Measurements from ENCODE around the gene GPR155.
A peak's percentile ranks its signal among the peaks of the same experiment; 100 is the strongest.
"Not testable (repeated sequence)": the region's sequence is repeated elsewhere in the genome, so short reads cannot be mapped to it uniquely, and the experiment has no call there.

The GPR155 gene

DNA sequence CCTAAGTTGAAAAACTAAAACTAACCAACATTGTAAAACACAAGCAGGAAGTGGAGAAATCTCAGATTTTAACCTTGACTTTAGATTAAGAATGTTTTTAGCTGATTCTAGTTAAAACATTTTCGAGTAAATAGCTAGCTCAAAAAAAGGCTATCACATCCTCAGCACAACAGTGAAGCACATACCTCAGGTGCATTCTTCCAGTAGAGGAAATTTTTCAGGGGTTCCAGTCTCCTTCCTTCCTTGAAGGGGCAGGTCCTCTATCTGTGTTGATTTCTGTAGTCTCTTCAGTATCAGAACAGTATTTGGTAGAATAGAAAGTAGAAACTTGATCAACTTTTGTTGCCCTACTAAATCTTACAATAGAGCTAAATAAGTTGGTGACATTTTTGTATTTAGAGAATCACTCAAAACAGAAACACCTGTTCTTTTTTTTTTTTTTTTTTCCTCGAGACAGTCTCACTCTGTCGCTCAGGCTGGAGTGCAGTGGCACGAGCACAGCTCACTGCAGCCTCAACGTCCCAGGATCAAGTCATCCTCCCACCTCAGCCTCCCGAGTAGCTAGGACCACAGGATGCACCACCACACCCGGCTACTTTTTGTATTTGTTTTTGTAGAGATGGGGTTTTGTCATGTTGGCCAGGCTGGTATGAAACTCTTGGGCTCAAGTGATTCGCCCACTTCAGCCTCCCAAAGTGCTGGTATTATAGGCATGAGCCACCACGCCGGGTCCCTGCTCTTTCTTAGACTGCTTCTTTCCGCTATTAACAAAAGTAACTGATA is 6.9 kb upstream of the GPR155 start:
- no peak for DNase-seq (ENCODE audit: low read depth)
- no peak overlapping the region for H3K4me3 ChIP-seq (ENCODE audit: low read depth, low read length)

GRCh38 chr2:174492963-174493431 is 6.2 kb upstream of the GPR155 start:
- DNase-seq (ENCODE audit: low read depth), result no peak

GRCh38 chr2:174491947-174492346 is 5.1 kb upstream of the GPR155 start:
- no peak overlapping the region for H3K4me3 ChIP-seq (ENCODE audit: low read depth, low read length)
- no peak for DNase-seq (ENCODE audit: low read depth)

More at GRCh38 chr2:174492963-174493431, 6.2 kb upstream of the GPR155 start:
- no peak overlapping the region for H3K4me3 ChIP-seq (ENCODE audit: low read depth, low read length)

DNA sequence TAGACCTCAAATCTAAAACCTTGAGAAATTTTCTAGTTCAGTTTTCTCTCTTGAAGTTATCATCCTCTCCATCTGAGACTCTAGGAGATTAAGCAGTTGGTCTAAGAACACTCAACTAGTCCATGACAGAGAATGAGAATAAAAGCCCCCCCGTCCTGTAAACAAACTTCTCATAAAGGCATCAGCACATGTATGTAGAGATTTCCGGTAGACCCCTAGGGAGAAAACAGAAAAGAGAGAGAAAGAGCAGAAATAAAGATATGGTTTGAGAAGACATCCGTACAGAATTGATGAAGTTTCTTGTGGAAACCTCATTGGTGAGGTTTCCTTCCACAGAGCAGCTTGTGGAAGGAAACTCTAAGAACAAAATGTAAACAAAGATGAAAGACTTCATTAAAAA is 3.2 kb upstream of the GPR155 start:
- H3K4me3 ChIP-seq (ENCODE audit: low read depth, low read length), result no peak overlapping the region
- DNase-seq (ENCODE audit: low read depth), result no peak

DNA sequence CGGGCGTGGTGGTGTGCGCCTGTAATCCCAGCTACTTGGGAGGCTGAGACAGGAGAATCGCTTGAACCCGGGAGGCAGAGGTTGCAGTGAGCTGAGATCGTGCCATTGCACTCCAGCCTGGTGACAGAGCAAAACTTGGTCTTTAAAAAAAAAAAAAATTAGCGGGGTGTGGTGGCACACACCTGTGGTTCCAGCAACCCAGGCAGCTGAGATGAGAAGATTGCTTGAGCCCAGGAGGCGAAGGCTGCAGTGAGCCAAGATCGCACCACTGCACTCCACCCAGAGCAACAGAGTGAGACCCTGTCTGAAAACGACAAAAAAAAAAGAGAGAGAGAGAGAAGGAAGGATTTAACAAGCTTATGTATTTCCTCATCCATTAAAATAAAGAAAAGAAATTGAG is 2.7 kb upstream of the GPR155 start:
- not testable (repeated sequence) for DNase-seq (ENCODE audit: low read depth); H3K4me3 ChIP-seq (ENCODE audit: low read depth, low read length)

DNA sequence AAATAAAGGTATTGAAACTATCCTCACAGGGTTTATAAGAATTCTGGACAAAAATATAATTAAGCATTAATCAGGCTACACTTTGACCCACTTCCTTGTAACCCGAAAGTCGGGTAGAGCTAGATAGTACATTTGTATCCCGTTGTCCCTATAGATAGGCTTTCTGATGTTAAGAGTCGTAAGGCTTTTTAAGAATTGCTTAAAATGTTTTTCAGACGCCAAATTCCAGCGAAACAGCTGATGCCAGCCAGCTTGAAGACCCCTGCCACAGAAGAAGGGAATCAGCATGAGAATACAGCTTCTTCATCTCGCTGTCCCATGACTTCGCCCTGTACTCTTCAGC is 962 bp upstream of the GPR155 start:
- DNase-seq (ENCODE audit: low read depth), result no peak
- H3K4me3 ChIP-seq (ENCODE audit: low read depth, low read length), result peak overlapping the region; percentile 68

- DNase-seq (ENCODE audit: low read depth), result peak; percentile 94
- peak overlapping the region; percentile 83 for H3K4me3 ChIP-seq (ENCODE audit: low read depth, low read length)
These were observed 435 bp upstream of the GPR155 start for GRCh38 chr2:174487108-174487819.

DNA sequence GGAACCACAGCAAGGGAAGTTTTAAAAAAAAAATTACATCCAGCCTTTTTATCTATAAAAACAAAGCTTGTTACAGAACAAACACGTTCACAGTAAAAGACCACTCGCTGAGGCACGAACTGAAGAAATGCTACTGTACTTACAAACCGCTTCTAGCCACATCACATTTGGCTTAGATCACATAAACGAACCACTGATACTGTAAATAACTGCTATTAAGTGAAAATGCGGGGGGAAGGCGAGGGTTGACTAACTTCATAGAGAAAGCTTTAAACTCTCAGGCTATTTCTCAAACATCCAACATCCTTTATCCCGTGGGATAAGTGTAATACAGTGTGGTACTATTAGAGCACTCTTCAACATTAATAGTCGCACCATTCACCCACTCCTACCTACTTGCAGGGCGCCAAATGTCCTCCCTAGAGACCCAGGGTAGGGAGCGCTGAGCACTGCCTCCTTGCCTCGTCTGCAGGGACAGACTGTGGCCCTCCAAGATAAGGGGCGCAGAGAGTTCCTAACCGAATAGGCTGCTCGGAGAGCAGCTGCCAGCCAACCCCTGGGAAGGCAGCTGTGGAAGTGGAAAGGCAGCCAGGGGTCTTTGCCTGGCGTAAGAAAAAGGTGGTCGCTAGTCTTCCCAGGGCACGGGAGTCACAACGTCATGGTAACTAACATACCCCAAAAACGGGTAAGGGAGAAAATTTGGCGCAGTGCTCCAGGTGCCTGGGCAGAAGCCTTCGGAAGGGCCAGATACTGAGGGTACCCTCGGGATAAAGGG is 854 bp downstream of the GPR155 start:
- no peak for DNase-seq (ENCODE audit: low read depth)
- peak overlapping the region; percentile 83 for H3K4me3 ChIP-seq (ENCODE audit: low read depth, low read length)

- not testable (repeated sequence) for H3K4me3 ChIP-seq (ENCODE audit: low read depth, low read length); DNase-seq (ENCODE audit: low read depth)
These were observed 1.8 kb downstream of the GPR155 start for GRCh38 chr2:174485045-174485444.

GRCh38 chr2:174484573-174484972 is 2.3 kb downstream of the GPR155 start:
- no peak for DNase-seq (ENCODE audit: low read depth)
- H3K4me3 ChIP-seq (ENCODE audit: low read depth, low read length), result no peak overlapping the region

DNA sequence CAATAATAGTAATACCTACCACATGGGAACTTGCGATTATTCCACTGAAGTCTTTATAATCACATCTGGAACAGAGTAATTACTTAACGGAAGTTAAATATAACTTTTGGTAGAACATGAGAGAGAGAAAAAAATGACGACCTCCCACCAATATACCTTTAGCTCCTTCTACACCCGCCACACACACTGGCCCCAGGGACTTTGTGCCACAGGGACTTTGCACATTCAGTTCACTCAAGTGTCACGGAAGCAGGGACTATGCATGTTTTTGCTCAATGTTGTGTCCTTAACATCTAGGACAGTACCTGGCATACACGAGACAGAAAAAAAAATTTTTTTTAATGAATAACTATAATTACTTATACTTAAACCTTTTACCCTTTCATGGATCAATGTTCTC is 4.0 kb downstream of the GPR155 start:
- no peak for DNase-seq (ENCODE audit: low read depth)
- no peak overlapping the region for H3K4me3 ChIP-seq (ENCODE audit: low read depth, low read length)

- no peak for DNase-seq (ENCODE audit: low read depth)
- H3K4me3 ChIP-seq (ENCODE audit: low read depth, low read length), result no peak overlapping the region
These were observed 9.1 kb downstream of the GPR155 start for GRCh38 chr2:174477759-174478158.

- H3K4me3 ChIP-seq (ENCODE audit: low read depth, low read length), result no peak overlapping the region
- DNase-seq (ENCODE audit: low read depth), result no peak
These were observed 13.0 kb downstream of the GPR155 start for GRCh38 chr2:174473796-174474195.

GRCh38 chr2:174465327-174465726 is 21.5 kb downstream of the GPR155 start:
- no peak for DNase-seq (ENCODE audit: low read depth)
- no peak overlapping the region for H3K4me3 ChIP-seq (ENCODE audit: low read depth, low read length)

DNA sequence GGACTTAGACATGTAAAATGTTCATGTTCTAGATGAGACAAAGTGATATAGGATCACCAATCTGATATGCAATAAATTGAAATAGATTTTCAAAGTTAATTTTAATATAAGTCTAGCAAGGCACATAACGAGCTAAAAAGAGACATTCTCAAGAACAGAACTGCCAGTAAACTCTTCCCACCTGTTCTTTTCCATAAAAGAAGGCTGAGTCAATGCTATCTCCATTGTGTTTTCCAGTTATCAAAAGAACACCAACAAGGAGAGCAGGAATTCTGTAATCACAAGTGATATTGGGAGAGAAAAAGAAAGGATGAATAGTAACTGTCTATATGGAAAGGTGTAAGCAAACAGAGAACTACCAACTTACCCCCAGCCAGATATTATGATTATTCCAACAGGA is 25.6 kb downstream of the GPR155 start:
- no peak overlapping the region for H3K4me3 ChIP-seq (ENCODE audit: low read depth, low read length)
- no peak for DNase-seq (ENCODE audit: low read depth)

GRCh38 chr2:174454566-174454965 is 32.3 kb downstream of the GPR155 start:
- no peak overlapping the region for H3K4me3 ChIP-seq (ENCODE audit: low read depth, low read length)
- DNase-seq (ENCODE audit: low read depth), result no peak

DNA sequence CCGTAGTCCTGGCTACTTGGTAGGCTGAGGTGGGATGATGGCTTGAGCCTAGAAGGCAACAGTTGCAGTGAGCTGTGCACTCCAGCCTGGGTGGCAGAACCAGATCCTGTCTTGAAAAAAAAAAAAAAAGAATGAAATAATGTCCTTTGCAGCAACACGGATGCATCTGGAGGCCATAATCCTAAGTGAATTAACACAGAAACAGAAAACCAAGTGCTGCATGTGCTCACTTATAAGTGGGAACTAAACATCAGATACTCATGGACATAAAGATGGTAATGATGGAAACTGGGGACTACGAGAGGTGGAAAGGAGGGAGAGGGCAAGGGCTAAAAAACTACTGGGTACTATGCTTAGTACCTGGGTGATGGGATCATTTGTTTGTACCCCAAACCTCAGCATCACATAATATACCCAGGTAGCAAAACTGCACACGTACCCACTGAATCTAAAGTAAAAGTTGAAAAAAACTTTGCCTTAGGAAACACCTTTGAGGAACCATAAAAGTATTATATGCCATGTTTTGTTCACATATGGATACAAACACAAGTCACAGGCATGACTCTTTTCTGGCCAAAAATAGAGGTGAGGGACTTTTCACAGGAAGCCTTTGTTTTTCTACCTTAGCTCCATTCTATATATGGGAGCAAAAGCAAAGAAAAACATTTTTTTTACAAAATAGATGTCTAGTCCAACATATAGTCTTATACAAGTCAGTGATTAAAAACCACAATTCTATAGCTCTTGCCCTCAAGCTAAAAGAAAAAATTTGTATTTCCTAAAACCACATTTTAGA is 36.6 kb downstream of the GPR155 start:
- no peak for DNase-seq (ENCODE audit: low read depth)
- no peak overlapping the region for H3K4me3 ChIP-seq (ENCODE audit: low read depth, low read length)

DNA sequence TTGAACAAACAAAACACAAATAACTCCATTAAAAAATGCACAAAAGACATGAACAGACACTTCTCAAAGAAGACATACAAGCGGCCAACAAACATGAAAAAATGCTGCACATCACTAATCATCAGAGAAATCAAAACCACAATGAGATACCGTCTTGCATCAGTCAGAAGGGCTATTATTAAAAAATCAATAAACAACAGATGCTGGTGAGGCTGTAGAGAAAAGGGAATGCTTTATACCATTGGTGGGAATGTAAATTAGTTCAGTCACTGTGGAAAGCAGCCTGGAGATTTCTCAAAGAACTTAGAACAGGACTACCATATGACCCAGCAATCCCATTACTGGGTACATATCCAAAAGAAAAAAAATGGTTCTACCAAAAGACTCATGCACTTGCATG is 37.8 kb downstream of the GPR155 start:
- no peak overlapping the region for H3K4me3 ChIP-seq (ENCODE audit: low read depth, low read length)
- DNase-seq (ENCODE audit: low read depth), result no peak

DNA sequence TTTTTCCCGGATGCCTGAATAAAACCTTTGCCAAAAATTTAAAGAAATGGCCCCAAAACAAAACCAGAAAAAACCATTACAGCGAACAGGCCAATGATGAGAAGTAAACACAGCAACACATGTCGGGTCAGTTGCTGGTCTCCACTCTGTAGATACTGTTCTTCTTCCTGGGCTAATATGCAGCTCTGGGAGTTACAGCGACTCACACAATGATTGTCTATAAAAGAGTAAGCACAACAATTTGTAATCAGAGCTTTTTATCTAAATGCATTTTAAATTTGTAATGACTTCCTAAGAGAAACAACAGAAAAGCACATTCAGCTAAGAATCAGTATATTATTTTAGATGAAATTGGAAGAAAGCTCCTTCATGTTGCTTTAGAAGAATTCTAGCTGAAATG is 40.3 kb downstream of the GPR155 start:
- no peak for DNase-seq (ENCODE audit: low read depth)
- no peak overlapping the region for H3K4me3 ChIP-seq (ENCODE audit: low read depth, low read length)

All from skeletal muscle cell (primary cell).